GM12872 (cell line): Measurements from ENCODE around the gene TIMP3.

Source experiments
- TF ChIP-seq, protein P1 (sequence below): IDR thresholded peaks from 3 replicates; pipeline ENCODE4 v1.5.1; 2011; ENCODE audit warnings: low read depth, mild to moderate bottlenecking, low read length, moderate library complexity; ENCODE audit not compliant: insufficient read depth

Gene TIMP3

DNA sequence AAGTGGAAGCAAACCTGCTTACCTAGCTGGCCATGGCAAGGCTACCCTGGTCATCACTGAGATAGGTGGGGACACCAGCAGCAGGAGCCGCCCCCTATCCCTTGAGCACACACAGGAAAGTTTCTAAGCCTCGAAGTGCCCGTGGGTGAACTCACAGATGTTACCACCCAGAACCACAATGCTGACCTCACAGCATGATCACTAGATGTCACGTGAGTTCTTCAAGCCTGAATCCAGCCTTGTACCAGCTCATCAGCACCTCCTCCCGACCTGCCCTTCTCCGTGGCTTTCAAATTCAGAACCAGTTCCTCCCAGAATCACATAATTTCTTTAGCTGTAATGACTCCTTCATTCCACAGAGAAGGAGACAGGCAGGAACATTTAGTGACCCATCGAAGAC, 24.7 kb upstream of the TIMP3 start:
- TF ChIP-seq, protein P1, sequence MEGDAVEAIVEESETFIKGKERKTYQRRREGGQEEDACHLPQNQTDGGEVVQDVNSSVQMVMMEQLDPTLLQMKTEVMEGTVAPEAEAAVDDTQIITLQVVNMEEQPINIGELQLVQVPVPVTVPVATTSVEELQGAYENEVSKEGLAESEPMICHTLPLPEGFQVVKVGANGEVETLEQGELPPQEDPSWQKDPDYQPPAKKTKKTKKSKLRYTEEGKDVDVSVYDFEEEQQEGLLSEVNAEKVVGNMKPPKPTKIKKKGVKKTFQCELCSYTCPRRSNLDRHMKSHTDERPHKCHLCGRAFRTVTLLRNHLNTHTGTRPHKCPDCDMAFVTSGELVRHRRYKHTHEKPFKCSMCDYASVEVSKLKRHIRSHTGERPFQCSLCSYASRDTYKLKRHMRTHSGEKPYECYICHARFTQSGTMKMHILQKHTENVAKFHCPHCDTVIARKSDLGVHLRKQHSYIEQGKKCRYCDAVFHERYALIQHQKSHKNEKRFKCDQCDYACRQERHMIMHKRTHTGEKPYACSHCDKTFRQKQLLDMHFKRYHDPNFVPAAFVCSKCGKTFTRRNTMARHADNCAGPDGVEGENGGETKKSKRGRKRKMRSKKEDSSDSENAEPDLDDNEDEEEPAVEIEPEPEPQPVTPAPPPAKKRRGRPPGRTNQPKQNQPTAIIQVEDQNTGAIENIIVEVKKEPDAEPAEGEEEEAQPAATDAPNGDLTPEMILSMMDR, result no peak

DNA sequence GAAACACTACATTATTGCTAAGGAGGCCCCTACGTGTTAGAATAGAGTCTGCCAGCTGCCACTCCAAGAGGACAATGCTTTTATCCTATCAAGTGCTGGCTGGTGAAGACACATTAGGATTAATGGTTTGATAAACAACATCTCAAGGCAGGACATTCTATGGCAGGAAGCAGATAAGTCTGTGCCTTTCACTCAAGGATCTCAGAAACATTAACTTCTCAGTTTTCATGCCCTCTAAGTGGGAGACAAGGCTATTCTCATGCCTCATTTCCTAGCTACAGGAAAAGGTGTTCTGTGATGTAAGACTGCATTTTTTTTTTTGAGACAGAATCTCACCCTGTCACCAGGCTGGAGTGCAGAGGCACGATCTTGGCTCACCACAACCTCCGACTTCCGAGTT, 23.5 kb upstream of the TIMP3 start:
- TF ChIP-seq, protein P1, result no peak

DNA sequence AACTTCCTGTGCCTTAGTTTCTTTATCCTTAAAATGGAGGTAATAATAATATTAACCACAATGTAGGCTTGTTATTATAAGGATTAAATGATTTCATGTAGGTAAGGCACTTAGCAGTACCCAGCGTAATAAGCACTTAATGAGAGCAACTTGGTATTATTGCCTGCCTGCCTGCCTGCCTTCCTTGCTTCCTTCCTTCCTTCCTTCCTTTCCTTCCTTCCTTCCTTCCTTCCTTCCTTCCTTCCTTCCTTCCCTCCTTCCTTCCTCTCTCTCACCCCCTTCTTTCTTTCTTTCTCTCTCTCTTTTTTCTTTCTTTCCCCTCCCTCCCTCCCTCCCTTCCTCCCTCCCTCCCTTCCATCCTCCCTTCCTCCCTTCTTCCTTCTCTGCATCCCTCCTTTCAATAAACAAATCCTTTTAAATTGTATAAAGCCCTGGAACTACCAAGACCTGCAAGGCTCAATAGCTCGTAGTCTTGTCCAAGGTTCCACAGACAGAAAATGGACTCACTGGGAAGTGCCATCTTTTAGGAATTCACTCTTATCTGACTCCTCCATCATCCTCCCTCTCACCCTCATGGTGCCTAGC, 20.7 kb upstream of the TIMP3 start:
- TF ChIP-seq, protein P1, result no peak

DNA sequence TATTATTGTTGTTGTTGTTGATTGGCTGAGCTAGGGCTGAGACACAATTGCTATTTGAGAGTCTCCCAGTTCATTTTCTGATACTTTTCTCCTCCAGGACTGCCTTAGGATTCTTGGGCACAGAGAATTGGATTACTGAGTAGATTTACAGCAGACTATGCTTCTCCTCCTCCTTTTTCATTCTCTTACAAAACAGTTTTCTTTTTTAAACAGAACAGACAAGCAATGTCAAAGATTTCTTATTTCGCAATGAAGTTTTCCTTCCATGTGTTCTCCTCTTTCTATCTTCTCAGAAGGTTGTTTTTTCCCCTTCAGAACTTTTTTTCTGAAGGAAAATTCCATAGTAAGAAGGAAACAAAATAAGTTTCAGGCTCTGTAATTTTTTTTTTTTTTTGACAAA, 19.8 kb upstream of the TIMP3 start:
- TF ChIP-seq, protein P1, result no peak

DNA sequence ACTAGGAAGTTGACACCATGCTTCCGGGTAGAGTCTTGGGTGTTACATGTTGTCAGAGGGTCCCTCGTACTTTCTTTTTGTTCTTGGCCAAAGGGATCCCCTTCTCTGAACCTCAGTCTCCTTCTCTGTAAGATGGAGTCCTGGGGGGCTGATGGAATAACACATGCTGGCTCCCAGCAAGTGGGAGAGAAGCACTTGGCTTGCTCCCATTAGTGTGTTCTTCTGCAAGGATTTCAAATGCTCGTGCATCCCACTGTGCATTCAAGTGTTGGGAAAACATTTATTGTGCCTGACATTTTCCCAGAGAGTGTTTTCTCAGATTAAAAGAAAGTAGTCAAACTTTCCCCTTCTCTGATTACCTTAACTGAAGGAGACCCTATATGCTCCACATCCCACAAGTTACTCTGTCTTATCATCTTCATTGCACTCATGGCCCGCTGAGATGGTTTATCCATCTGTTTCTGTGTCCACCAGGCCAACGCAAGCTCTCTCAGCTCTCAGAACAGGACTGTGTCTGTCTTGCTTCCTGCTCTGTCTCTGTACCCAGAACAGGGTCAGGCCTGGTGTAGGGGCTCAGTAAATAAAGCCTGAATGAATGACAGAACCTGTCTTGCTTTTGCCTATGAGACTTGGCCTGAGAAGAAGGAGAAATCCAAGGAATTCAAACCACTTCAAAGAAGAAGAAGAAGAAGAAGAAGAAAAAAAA, 16.0 kb upstream of the TIMP3 start:
- TF ChIP-seq, protein P1, result no peak

DNA sequence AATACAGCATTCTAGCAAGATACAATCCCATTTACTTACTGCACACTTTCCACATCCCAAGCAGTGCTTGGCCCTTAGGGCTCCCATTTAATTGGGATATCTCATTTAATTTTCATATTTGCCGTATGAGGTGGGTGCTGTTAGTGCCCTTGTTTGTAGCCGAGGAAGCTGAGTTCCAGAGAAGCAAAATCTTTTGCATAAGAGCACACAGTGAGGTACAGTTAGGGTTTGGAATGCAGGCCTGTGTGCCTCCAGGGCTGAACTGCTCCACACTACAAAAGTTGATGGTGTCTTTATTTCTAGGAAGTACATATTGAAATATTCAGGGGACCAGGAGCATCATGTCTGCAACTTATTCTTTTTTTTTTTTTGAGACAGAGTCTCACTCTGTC, 15.5 kb upstream of the TIMP3 start:
- TF ChIP-seq, protein P1, result no peak

GRCh38 chr22:32788904-32789624, 12.4 kb upstream of the TIMP3 start:
- TF ChIP-seq, protein P1, result no peak
